OCI-LY3 (cell line): Measurements from ENCODE around the gene GFOD1.

Experiments used
- EZH2phosphoT487 ChIP-seq: fragments of 200-600 bp; shearing (Covaris generic); IDR thresholded peaks from 2 replicates; pipeline ENCODE4 v1.6.1; 2018; ENCODE audit warnings: antibody characterized with exemption, mixed run types, low read depth
- TF ChIP-seq, protein P1 (sequence below): fragments of 200-600, 300-600 bp; sonication (generic); IDR thresholded peaks from 2 replicates; pipeline ENCODE4 v1.5.1; 2014; ENCODE audit warnings: antibody characterized with exemption, low read length, low read depth

DNA sequence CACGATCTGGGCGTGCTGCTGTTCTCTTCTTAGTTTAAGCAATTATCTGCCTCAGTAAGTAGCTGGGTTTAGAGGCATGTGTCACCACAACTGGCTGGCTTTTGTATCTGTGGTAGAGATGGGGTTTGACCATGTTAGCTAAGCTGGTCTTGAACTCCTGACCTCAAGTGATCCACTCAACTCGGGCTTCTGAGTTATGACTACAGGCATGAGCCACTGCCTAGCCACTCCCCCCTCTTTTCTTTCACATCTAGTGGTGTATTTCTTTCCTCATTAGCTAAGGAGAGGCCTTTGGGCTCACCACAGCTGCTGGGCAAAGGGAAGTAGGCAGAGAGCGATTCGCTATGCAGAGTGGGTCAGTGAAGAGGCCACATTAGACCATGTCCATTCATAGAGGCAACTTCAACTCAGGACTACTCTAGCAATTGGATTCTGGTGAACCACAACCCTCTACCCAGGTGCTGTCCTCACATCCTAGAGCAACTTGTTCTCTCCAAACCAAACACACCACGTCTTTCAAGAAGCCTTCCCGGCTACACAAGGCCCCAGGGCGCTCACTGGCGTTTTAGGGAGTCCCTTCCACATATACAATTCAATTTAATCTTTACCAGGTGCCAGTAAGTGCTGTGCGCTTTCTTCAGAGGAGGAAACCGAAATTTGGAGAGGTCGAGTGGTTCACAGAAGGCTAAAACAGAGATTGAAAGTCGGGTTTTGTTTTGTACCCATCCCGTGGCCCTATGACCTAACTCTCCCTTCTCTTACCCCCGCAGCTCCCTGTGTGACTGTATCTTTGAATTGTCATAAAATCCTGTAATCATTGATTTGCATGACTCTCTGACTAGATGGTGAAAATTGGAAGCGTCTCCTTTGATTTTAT is 26.5 kb upstream of the GFOD1 start:
- TF ChIP-seq, protein P1, sequence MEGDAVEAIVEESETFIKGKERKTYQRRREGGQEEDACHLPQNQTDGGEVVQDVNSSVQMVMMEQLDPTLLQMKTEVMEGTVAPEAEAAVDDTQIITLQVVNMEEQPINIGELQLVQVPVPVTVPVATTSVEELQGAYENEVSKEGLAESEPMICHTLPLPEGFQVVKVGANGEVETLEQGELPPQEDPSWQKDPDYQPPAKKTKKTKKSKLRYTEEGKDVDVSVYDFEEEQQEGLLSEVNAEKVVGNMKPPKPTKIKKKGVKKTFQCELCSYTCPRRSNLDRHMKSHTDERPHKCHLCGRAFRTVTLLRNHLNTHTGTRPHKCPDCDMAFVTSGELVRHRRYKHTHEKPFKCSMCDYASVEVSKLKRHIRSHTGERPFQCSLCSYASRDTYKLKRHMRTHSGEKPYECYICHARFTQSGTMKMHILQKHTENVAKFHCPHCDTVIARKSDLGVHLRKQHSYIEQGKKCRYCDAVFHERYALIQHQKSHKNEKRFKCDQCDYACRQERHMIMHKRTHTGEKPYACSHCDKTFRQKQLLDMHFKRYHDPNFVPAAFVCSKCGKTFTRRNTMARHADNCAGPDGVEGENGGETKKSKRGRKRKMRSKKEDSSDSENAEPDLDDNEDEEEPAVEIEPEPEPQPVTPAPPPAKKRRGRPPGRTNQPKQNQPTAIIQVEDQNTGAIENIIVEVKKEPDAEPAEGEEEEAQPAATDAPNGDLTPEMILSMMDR: no peak
- TF ChIP-seq EZH2phosphoT487: no peak
